ENCODE measurements around the gene ATP2B2.

DNA sequence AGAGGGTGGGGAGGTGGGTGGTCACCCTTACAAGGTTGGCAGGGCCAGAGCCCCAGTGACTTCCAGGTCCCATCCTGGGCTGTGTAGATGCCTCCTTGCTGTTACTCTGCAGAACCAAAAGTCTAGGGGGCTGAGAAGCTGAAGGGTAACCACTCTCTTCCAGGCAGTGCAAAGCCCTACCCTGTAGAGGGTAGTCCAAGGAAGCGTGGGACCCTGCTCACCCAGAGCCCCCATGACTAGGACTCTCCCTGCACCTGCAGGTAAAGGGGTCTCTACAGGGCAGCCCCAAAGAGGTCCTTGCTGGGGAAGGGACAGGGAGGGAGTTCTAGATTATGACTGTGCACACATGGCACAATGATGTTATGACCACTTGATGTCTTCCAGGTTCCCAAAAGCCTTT, 226.9 kb downstream of the ATP2B2 start:
- TF ChIP-seq, protein P1, sequence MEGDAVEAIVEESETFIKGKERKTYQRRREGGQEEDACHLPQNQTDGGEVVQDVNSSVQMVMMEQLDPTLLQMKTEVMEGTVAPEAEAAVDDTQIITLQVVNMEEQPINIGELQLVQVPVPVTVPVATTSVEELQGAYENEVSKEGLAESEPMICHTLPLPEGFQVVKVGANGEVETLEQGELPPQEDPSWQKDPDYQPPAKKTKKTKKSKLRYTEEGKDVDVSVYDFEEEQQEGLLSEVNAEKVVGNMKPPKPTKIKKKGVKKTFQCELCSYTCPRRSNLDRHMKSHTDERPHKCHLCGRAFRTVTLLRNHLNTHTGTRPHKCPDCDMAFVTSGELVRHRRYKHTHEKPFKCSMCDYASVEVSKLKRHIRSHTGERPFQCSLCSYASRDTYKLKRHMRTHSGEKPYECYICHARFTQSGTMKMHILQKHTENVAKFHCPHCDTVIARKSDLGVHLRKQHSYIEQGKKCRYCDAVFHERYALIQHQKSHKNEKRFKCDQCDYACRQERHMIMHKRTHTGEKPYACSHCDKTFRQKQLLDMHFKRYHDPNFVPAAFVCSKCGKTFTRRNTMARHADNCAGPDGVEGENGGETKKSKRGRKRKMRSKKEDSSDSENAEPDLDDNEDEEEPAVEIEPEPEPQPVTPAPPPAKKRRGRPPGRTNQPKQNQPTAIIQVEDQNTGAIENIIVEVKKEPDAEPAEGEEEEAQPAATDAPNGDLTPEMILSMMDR (IDR thresholded peaks at IDR 0.05) = no peak
- TF ChIP-seq POLR2A (IDR thresholded peaks at IDR 0.05) = no peak

Measured in uterus (tissue), 2 donors.